ENCODE data around the gene FAM177B.
"Not testable (repeated sequence)": the region's sequence is repeated elsewhere in the genome, so short reads cannot be mapped to it uniquely, and the experiment has no call there.

Gene FAM177B

GRCh38 chr1:222728746-222729145 is 8.3 kb upstream of the FAM177B start:
- Mint-ChIP-seq H3K9me3 (no peaks in the 10 kb centered on the region), H3K4me3 (no peak overlapping the region), H3K4me1 (peaks cover 52% of the 10 kb centered on the region), H3K27ac (peak overlapping the region; percentile 68), H3K36me3 (peaks cover 63% of the 10 kb centered on the region), H3K27me3 (no peaks in the 10 kb centered on the region)
- no peak for ATAC-seq

- Mint-ChIP-seq H3K9me3 (no peaks in the 10 kb centered on the region), H3K36me3 (peaks cover 53% of the 10 kb centered on the region), H3K27me3 (no peaks in the 10 kb centered on the region), H3K27ac (peak overlapping the region; percentile 69), H3K4me1 (peaks cover 57% of the 10 kb centered on the region), H3K4me3 (peak overlapping the region; percentile 51)
- peak; percentile 60 for ATAC-seq
Observed at GRCh38 chr1:222730866-222731265, 6.1 kb upstream of the FAM177B start.

GRCh38 chr1:222732216-222733159 is 4.5 kb upstream of the FAM177B start:
- ATAC-seq = peak; percentile 96
- no peaks in the 10 kb centered on the region for H3K27me3 Mint-ChIP-seq
- H3K9me3 Mint-ChIP-seq = no peaks in the 10 kb centered on the region
- peak overlapping the region; percentile 69 for H3K27ac Mint-ChIP-seq
- peak overlapping the region; percentile 66 for H3K4me3 Mint-ChIP-seq
- peaks cover 57% of the 10 kb centered on the region for H3K4me1 Mint-ChIP-seq
- H3K36me3 Mint-ChIP-seq = peaks cover 46% of the 10 kb centered on the region

- H3K27me3 Mint-ChIP-seq = no peaks in the 10 kb centered on the region
- H3K9me3 Mint-ChIP-seq = no peaks in the 10 kb centered on the region
- H3K36me3 Mint-ChIP-seq = peaks cover 24% of the 10 kb centered on the region
- peak overlapping the region; percentile 69 for H3K27ac Mint-ChIP-seq
- ATAC-seq = no peak
- H3K4me3 Mint-ChIP-seq = no peak overlapping the region
- peaks cover 44% of the 10 kb centered on the region for H3K4me1 Mint-ChIP-seq
Observed at GRCh38 chr1:222734740-222735139, 2.3 kb upstream of the FAM177B start.

GRCh38 chr1:222736470-222736869 is 532 bp upstream of the FAM177B start:
- H3K27ac Mint-ChIP-seq = no peak overlapping the region
- no peaks in the 10 kb centered on the region for H3K9me3 Mint-ChIP-seq
- ATAC-seq = no peak
- H3K27me3 Mint-ChIP-seq = no peaks in the 10 kb centered on the region
- peaks cover 32% of the 10 kb centered on the region for H3K4me1 Mint-ChIP-seq
- no peak overlapping the region for H3K4me3 Mint-ChIP-seq
- peaks cover 9% of the 10 kb centered on the region for H3K36me3 Mint-ChIP-seq

GRCh38 chr1:222739465-222739864 is 2.5 kb downstream of the FAM177B start:
- H3K27ac Mint-ChIP-seq = no peak overlapping the region
- ATAC-seq = peak; percentile 49

GRCh38 chr1:222739929-222740328 is 2.9 kb downstream of the FAM177B start:
- ATAC-seq = no peak
- Mint-ChIP-seq H3K27ac (no peak overlapping the region), H3K4me1 (peaks cover 28% of the 10 kb centered on the region), H3K36me3 (peaks cover 4% of the 10 kb centered on the region), H3K27me3 (no peaks in the 10 kb centered on the region), H3K9me3 (no peaks in the 10 kb centered on the region), H3K4me3 (no peak overlapping the region)

More at GRCh38 chr1:222739465-222739864, 2.5 kb downstream of the FAM177B start:
- Mint-ChIP-seq H3K36me3 (peaks cover 7% of the 10 kb centered on the region), H3K4me1 (peaks cover 31% of the 10 kb centered on the region), H3K9me3 (no peaks in the 10 kb centered on the region), H3K27me3 (no peaks in the 10 kb centered on the region), H3K4me3 (no peak overlapping the region)

GRCh38 chr1:222741630-222742457 is 4.8 kb downstream of the FAM177B start:
- H3K4me3 Mint-ChIP-seq = peak overlapping the region; percentile 54
- H3K4me1 Mint-ChIP-seq = peaks cover 28% of the 10 kb centered on the region
- H3K36me3 Mint-ChIP-seq = peaks cover 11% of the 10 kb centered on the region
- not testable (repeated sequence) for H3K27me3 Mint-ChIP-seq, H3K9me3 Mint-ChIP-seq, ATAC-seq, H3K27ac Mint-ChIP-seq

- peak overlapping the region; percentile 81 for H3K27ac Mint-ChIP-seq
- no peaks in the 10 kb centered on the region for H3K27me3 Mint-ChIP-seq
- H3K9me3 Mint-ChIP-seq = no peaks in the 10 kb centered on the region
- peaks cover 17% of the 10 kb centered on the region for H3K36me3 Mint-ChIP-seq
- no peak overlapping the region for H3K4me3 Mint-ChIP-seq
- H3K4me1 Mint-ChIP-seq = peaks cover 34% of the 10 kb centered on the region
- no peak for ATAC-seq
Observed at GRCh38 chr1:222749927-222750326, 12.9 kb downstream of the FAM177B start.

- peaks cover 35% of the 10 kb centered on the region for H3K4me1 Mint-ChIP-seq
- no peaks in the 10 kb centered on the region for H3K27me3 Mint-ChIP-seq
- peak; percentile 82 for ATAC-seq
- peaks cover 17% of the 10 kb centered on the region for H3K36me3 Mint-ChIP-seq
- no peaks in the 10 kb centered on the region for H3K9me3 Mint-ChIP-seq
- H3K27ac Mint-ChIP-seq = peak overlapping the region; percentile 81
- H3K4me3 Mint-ChIP-seq = no peak overlapping the region
Observed at GRCh38 chr1:222750651-222751050, 13.6 kb downstream of the FAM177B start.

GRCh38 chr1:222751255-222751654 is 14.3 kb downstream of the FAM177B start:
- Mint-ChIP-seq H3K27ac (peak overlapping the region; percentile 81), H3K27me3 (no peaks in the 10 kb centered on the region), H3K36me3 (peaks cover 17% of the 10 kb centered on the region), H3K9me3 (no peaks in the 10 kb centered on the region), H3K4me3 (peak overlapping the region; percentile 18), H3K4me1 (peaks cover 40% of the 10 kb centered on the region)
- no peak for ATAC-seq

- peaks cover 5% of the 10 kb centered on the region for H3K36me3 Mint-ChIP-seq
- H3K4me3 Mint-ChIP-seq = no peak overlapping the region
- no peaks in the 10 kb centered on the region for H3K27me3 Mint-ChIP-seq
- no peaks in the 10 kb centered on the region for H3K9me3 Mint-ChIP-seq
- no peak overlapping the region for H3K27ac Mint-ChIP-seq
- peaks cover 36% of the 10 kb centered on the region for H3K4me1 Mint-ChIP-seq
- ATAC-seq = no peak
Observed at GRCh38 chr1:222754366-222755139, 17.6 kb downstream of the FAM177B start.

GRCh38 chr1:222757646-222758268 is 20.8 kb downstream of the FAM177B start:
- Mint-ChIP-seq H3K27me3 (no peaks in the 10 kb centered on the region), H3K9me3 (no peaks in the 10 kb centered on the region), H3K36me3 (peaks cover 16% of the 10 kb centered on the region), H3K4me1 (peaks cover 13% of the 10 kb centered on the region), H3K4me3 (no peak overlapping the region), H3K27ac (no peak overlapping the region)
- no peak for ATAC-seq

- ATAC-seq = no peak
- no peak overlapping the region for H3K27ac Mint-ChIP-seq
Observed at GRCh38 chr1:222759451-222760035, 22.5 kb downstream of the FAM177B start.

More at GRCh38 chr1:222759451-222760035, 22.5 kb downstream of the FAM177B start:
- H3K4me1 Mint-ChIP-seq = peaks cover 9% of the 10 kb centered on the region
- no peak overlapping the region for H3K4me3 Mint-ChIP-seq
- peaks cover 3% of the 10 kb centered on the region for H3K9me3 Mint-ChIP-seq
- no peaks in the 10 kb centered on the region for H3K27me3 Mint-ChIP-seq
- peaks cover 26% of the 10 kb centered on the region for H3K36me3 Mint-ChIP-seq

Measured in stimulated activated memory B cell treated with anti-CD40 and anti-IgM and Interleukin-4, amounts not matched to agents 10 μg/mL and 1 μg/mL and 100 μg/mL, for 72 hours (primary cell).